Astrocyte (in vitro differentiated cells and primary cell): Measurements from ENCODE around the gene FZR1. TPM values are rescaled to one million over a fixed set of nuclear protein-coding genes. Genes with fewer than 3 reads are reported as not detected.

Experiments used
- DNase-seq: peaks from one replicate; pipeline ENCODE4 v3.0.0-alpha.2; 2010; ENCODE audit warnings: low read depth
- FAIRE-seq: peaks from 2 replicates; lab custom pipeline; 2011; peaks lifted over from hg19 to GRCh38; lab: Jason Lieb, UNC
- H2AFZ ChIP-seq: 2 replicates; pipeline ENCODE4 v1.6.0; 2012; ENCODE audit warnings: low read depth, low read length, inconsistent platforms
- H3K27ac ChIP-seq: 2 replicates; pipeline ENCODE4 v1.5.1; 2011; ENCODE audit warnings: low read depth, low read length, inconsistent platforms
- H3K27me3 ChIP-seq: 2 replicates; pipeline ENCODE4 v1.6.0; 2011; ENCODE audit warnings: low read length, inconsistent platforms; ENCODE audit not compliant: insufficient read depth
- H3K36me3 ChIP-seq: 2 replicates; pipeline ENCODE4 v1.5.1; 2011; ENCODE audit warnings: low read length, inconsistent platforms; ENCODE audit not compliant: insufficient read depth
- H3K4me1 ChIP-seq: 2 replicates; pipeline ENCODE4 v1.5.1; 2011; ENCODE audit warnings: low read length, inconsistent platforms; ENCODE audit not compliant: insufficient read depth
- H3K4me2 ChIP-seq: 2 replicates; pipeline ENCODE4 v1.6.0; 2012; ENCODE audit warnings: low read length, inconsistent platforms
- H3K4me3 ChIP-seq: 2 replicates; pipeline ENCODE4 v1.5.1; 2011; ENCODE audit warnings: low read depth, mild to moderate bottlenecking, low read length, inconsistent platforms; ENCODE audit not compliant: insufficient read depth
- H3K79me2 ChIP-seq: 2 replicates; pipeline ENCODE4 v1.6.0; 2012; ENCODE audit warnings: mild to moderate bottlenecking, low read length, inconsistent platforms; ENCODE audit not compliant: insufficient read depth
- H3K9ac ChIP-seq: 2 replicates; pipeline ENCODE4 v1.6.0; 2012; ENCODE audit warnings: mild to moderate bottlenecking, low read length, inconsistent platforms
- H3K9me3 ChIP-seq: 2 replicates; pipeline ENCODE4 v1.5.1; 2012; ENCODE audit warnings: low read depth, mild to moderate bottlenecking, low read length, inconsistent platforms; ENCODE audit not compliant: insufficient read depth
- H4K20me1 ChIP-seq: 2 replicates; pipeline ENCODE4 v1.6.0; 2012; ENCODE audit warnings: low read length, inconsistent platforms; ENCODE audit not compliant: insufficient read depth
- H3K27ac Mint-ChIP-seq: one replicate; pipeline ENCODE4 v1.8.0; 2021; ENCODE audit warnings: mild to moderate bottlenecking, mixed read lengths; ENCODE audit not compliant: unreplicated experiment
- H3K27me3 Mint-ChIP-seq: one replicate; pipeline ENCODE4 v1.8.0; 2021; ENCODE audit warnings: low read depth, mixed read lengths; ENCODE audit not compliant: unreplicated experiment
- H3K36me3 Mint-ChIP-seq: one replicate; pipeline ENCODE4 v1.8.0; 2021; ENCODE audit warnings: low read depth, mixed read lengths; ENCODE audit not compliant: unreplicated experiment
- H3K4me1 Mint-ChIP-seq: one replicate; pipeline ENCODE4 v1.8.0; 2021; ENCODE audit warnings: low read depth, mixed read lengths; ENCODE audit not compliant: unreplicated experiment
- H3K4me3 Mint-ChIP-seq: one replicate; pipeline ENCODE4 v1.8.0; 2021; ENCODE audit warnings: mild to moderate bottlenecking, moderate library complexity, mixed read lengths; ENCODE audit not compliant: unreplicated experiment
- H3K9me3 Mint-ChIP-seq: one replicate; pipeline ENCODE4 v1.8.0; 2021; ENCODE audit warnings: mild to moderate bottlenecking, mixed read lengths; ENCODE audit not compliant: unreplicated experiment
- EZH2 ChIP-seq: IDR thresholded peaks from 2 replicates; pipeline ENCODE4 v1.6.1; 2012; ENCODE audit warnings: mild to moderate bottlenecking, low read length, inconsistent platforms; ENCODE audit not compliant: insufficient read depth
- total RNA-seq: library from RNA; stranded (reverse); gene quantifications from 2 replicates; pipeline ENCODE4 v1.2.1, GENCODE V29; 2021
- TF ChIP-seq, protein P1 (sequence below): IDR thresholded peaks from 2 replicates; pipeline ENCODE4 v1.5.1; 2011; ENCODE audit warnings: low read depth, mild to moderate bottlenecking, inconsistent platforms, low read length, moderate library complexity; ENCODE audit not compliant: insufficient read depth

Gene FZR1
- total RNA-seq, 1 donor from 2014 or later = 51.8 TPM

DNA sequence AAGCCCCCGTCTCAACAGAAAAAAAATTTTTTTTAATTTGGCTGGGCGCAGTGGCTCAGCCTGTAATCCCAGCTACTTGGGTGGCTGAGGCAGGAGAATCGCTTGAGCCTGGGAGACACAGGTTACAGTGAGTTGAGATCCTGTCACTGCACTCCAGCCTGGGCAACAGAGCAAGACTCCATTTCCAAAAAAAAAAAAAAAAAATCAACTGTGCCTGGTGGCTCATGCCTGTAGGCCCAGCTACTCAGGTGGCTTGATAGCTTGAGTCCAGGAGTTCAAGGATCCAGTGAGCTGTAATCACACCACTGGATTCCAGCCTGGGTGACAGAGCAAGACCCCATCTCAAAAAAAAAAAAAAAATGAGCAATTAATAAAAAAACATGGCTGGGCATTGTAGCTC lies 4.3 kb upstream of the FZR1 start:
- Histone ChIP-seq H3K4me3 (no peak overlapping the region), H3K9ac (no peak overlapping the region), H4K20me1 (peaks cover 3% of the 10 kb centered on the region), H3K27me3 (no peaks in the 10 kb centered on the region), H2AFZ (no peak overlapping the region), H3K36me3 (no peaks in the 10 kb centered on the region), H3K9me3 (no peaks in the 10 kb centered on the region), H3K4me1 (peaks cover 11% of the 10 kb centered on the region), H3K4me2 (no peak overlapping the region), H3K79me2 (peaks cover 44% of the 10 kb centered on the region), H3K27ac (no peak overlapping the region)
- Mint-ChIP-seq H3K4me1 (peaks cover 14% of the 10 kb centered on the region), H3K4me3 (no peak overlapping the region), H3K36me3 (peaks cover 4% of the 10 kb centered on the region), H3K9me3 (peaks cover 2% of the 10 kb centered on the region), H3K27me3 (no peaks in the 10 kb centered on the region), H3K27ac (no peak overlapping the region)
- FAIRE-seq (no peak), DNase-seq (no peak)
- TF ChIP-seq EZH2 = no peak
- TF ChIP-seq, protein P1, sequence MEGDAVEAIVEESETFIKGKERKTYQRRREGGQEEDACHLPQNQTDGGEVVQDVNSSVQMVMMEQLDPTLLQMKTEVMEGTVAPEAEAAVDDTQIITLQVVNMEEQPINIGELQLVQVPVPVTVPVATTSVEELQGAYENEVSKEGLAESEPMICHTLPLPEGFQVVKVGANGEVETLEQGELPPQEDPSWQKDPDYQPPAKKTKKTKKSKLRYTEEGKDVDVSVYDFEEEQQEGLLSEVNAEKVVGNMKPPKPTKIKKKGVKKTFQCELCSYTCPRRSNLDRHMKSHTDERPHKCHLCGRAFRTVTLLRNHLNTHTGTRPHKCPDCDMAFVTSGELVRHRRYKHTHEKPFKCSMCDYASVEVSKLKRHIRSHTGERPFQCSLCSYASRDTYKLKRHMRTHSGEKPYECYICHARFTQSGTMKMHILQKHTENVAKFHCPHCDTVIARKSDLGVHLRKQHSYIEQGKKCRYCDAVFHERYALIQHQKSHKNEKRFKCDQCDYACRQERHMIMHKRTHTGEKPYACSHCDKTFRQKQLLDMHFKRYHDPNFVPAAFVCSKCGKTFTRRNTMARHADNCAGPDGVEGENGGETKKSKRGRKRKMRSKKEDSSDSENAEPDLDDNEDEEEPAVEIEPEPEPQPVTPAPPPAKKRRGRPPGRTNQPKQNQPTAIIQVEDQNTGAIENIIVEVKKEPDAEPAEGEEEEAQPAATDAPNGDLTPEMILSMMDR = no peak

DNA sequence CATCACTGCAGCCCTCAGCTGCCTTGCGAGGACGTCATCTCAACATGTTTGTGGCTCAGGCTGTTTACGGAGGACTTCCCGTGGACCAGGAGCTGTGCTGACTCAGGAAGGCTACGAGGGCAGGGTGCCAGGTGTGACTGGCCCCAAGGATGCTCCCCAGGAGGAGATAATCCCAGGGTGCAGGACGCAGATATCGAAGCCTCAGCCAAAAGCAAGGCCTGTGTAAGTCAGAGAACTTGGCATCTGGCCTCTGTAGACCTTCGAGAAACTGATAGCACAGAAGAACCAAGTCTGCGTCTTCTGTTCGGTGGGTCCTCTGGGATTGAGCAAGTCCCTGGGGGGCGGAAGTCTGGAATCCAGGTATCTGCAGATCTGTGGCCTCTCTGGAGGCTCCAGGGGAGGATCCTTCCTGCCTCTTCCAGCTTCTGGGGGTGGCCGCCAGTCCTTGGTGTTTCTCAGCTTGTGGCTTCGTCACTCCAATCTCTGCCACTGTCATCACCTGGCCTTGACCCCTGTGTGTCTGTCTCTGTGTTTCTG lies 3.0 kb upstream of the FZR1 start:
- no peak overlapping the region for H3K4me2 ChIP-seq
- H3K4me3 ChIP-seq = no peak overlapping the region
- no peaks in the 10 kb centered on the region for H3K27me3 Mint-ChIP-seq
- H3K27ac Mint-ChIP-seq = no peak overlapping the region
- no peak overlapping the region for H3K9ac ChIP-seq
- H3K36me3 ChIP-seq = no peaks in the 10 kb centered on the region
- TF ChIP-seq, protein P1 = no peak
- no peak for TF ChIP-seq EZH2
- H3K4me3 Mint-ChIP-seq = no peak overlapping the region
- peak; percentile 26 for DNase-seq
- peaks cover 17% of the 10 kb centered on the region for H3K4me1 ChIP-seq
- H2AFZ ChIP-seq = peak overlapping the region; percentile 39
- H4K20me1 ChIP-seq = peaks cover 9% of the 10 kb centered on the region
- H3K9me3 ChIP-seq = no peaks in the 10 kb centered on the region
- H3K27me3 ChIP-seq = no peaks in the 10 kb centered on the region
- H3K27ac ChIP-seq = no peak overlapping the region
- H3K79me2 ChIP-seq = peaks cover 43% of the 10 kb centered on the region
- H3K4me1 Mint-ChIP-seq = peaks cover 10% of the 10 kb centered on the region
- FAIRE-seq = no peak
- H3K36me3 Mint-ChIP-seq = peaks cover under 1% of the 10 kb centered on the region
- H3K9me3 Mint-ChIP-seq = no peaks in the 10 kb centered on the region

DNA sequence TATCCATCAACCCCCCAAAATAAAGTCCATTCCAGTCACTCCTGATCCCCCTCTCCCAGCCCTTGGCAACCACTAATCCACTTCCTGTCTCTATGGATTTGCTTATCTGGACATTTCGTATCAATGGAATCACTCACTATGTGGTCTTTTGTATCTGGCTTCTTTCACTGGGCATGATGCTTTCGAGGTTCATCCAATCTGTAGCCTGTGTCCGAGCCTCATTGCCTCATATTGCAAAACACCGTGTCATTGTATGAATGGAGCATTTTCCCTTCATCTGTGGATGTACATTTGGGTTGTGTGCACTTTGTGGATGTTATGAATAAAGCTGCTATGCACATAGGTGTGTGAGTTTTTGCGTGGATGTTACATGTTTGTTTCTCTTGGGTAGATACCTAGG lies 1.4 kb upstream of the FZR1 start:
- no peak overlapping the region for H3K4me2 ChIP-seq

More for the DNA sequence above, 1.4 kb upstream of the FZR1 start:
- DNase-seq (no peak), FAIRE-seq (no peak)
- Mint-ChIP-seq H3K9me3 (no peaks in the 10 kb centered on the region), H3K27ac (no peak overlapping the region), H3K36me3 (peaks cover 6% of the 10 kb centered on the region), H3K4me3 (peak overlapping the region; percentile 94), H3K27me3 (no peaks in the 10 kb centered on the region), H3K4me1 (peaks cover 21% of the 10 kb centered on the region)
- Histone ChIP-seq H2AFZ (no peak overlapping the region), H3K79me2 (peaks cover 43% of the 10 kb centered on the region), H3K27ac (no peak overlapping the region), H3K9me3 (no peaks in the 10 kb centered on the region), H3K4me3 (no peak overlapping the region), H4K20me1 (peaks cover 24% of the 10 kb centered on the region), H3K27me3 (no peaks in the 10 kb centered on the region), H3K4me1 (peaks cover 31% of the 10 kb centered on the region), H3K36me3 (no peaks in the 10 kb centered on the region), H3K9ac (no peak overlapping the region)
- TF ChIP-seq, protein P1 = no peak
- no peak for TF ChIP-seq EZH2
